Mammary epithelial cell (primary cell): ENCODE results near the gene VWA5B1.

Experiments used
- EZH2 ChIP-seq: IDR thresholded peaks from 2 replicates; pipeline ENCODE4 v1.6.1; 2012; ENCODE audit warnings: low read length, inconsistent platforms, borderline replicate concordance
- TF ChIP-seq, protein P1 (sequence below), 2 donors: IDR thresholded peaks in 1 of 2; conservative IDR thresholded peaks in 1 of 2; 2 replicates each; pipeline ENCODE4 v1.5.1; 2011 to 2012; ENCODE audit warnings: inconsistent platforms in 2 of 2, low read length in 2 of 2, mild to moderate bottlenecking in 2 of 2, control low read depth in 1 of 2, low read depth in 1 of 2; ENCODE audit not compliant: insufficient read depth in 1 of 2; ENCODE audit errors: extremely low read depth in 1 of 2

DNA sequence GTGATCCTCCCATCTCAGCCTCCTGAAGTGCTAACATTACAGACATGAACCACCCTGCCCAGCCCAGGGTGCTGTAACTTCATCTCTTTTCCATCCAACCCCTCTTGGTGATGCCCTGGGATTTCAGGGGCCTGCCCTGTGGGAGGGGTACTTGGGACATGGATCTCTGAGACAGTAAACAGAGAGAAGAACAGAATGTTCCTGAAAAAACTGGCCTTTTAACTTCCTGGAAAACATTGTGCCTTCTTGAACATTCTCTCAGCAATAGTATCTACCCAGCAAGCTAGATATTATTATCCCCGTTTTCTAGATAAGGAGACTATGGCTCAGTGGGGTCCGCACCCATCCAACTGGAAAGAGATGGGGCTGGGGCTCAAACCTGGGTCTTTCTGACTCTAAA is 57.0 kb downstream of the VWA5B1 start:
- TF ChIP-seq, protein P1, sequence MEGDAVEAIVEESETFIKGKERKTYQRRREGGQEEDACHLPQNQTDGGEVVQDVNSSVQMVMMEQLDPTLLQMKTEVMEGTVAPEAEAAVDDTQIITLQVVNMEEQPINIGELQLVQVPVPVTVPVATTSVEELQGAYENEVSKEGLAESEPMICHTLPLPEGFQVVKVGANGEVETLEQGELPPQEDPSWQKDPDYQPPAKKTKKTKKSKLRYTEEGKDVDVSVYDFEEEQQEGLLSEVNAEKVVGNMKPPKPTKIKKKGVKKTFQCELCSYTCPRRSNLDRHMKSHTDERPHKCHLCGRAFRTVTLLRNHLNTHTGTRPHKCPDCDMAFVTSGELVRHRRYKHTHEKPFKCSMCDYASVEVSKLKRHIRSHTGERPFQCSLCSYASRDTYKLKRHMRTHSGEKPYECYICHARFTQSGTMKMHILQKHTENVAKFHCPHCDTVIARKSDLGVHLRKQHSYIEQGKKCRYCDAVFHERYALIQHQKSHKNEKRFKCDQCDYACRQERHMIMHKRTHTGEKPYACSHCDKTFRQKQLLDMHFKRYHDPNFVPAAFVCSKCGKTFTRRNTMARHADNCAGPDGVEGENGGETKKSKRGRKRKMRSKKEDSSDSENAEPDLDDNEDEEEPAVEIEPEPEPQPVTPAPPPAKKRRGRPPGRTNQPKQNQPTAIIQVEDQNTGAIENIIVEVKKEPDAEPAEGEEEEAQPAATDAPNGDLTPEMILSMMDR (conservative IDR thresholded peaks at IDR 0.05 in 1 of 2, IDR thresholded peaks at IDR 0.05 in 1 of 2; ENCODE audit: extremely low read depth in 1 of 2, insufficient read depth in 1 of 2, low read depth in 1 of 2, low read length in 2 of 2) = no peak
- no peak for TF ChIP-seq EZH2
